H9 (cell line): Measurements from ENCODE around the gene GOLGA1. TPM values are rescaled to one million over a fixed set of nuclear protein-coding genes. Genes with fewer than 3 reads are reported as not detected.

Experiments used
- DNase-seq: peaks from one replicate; pipeline ENCODE4 v3.0.0-alpha.2; 2017
- H2AFZ ChIP-seq: one replicate; pipeline ENCODE4 v1.6.1; 2013; ENCODE audit warnings: mild to moderate bottlenecking, low read length, control low read depth, moderate library complexity
- H2AK5ac ChIP-seq: 2 replicates; pipeline ENCODE4 v1.6.1; 2013; ENCODE audit warnings: low read length, control low read depth, mixed read lengths; ENCODE audit not compliant: insufficient read length
- H2BK120ac ChIP-seq: one replicate; pipeline ENCODE4 v1.6.1; 2013; ENCODE audit warnings: low read depth, mild to moderate bottlenecking, low read length, control low read depth, inconsistent platforms; ENCODE audit not compliant: poor library complexity, severe bottlenecking
- H2BK12ac ChIP-seq: 2 replicates; pipeline ENCODE4 v1.6.1; 2013; ENCODE audit warnings: low read length, control low read depth, mixed read lengths, low read depth; ENCODE audit not compliant: insufficient read length
- H2BK15ac ChIP-seq: 2 replicates; pipeline ENCODE4 v1.6.1; 2013; ENCODE audit warnings: low read depth, low read length, control low read depth
- H2BK20ac ChIP-seq: one replicate; pipeline ENCODE4 v1.6.1; 2013; ENCODE audit warnings: low read depth, mild to moderate bottlenecking, low read length, control low read depth, inconsistent platforms; ENCODE audit not compliant: poor library complexity, severe bottlenecking
- H2BK5ac ChIP-seq: 2 replicates; pipeline ENCODE4 v1.6.1; 2013; ENCODE audit warnings: low read length, control low read depth, mixed read lengths; ENCODE audit not compliant: insufficient read length
- H3K14ac ChIP-seq: 2 replicates; pipeline ENCODE4 v1.6.1; 2013; ENCODE audit warnings: low read length, control low read depth; ENCODE audit not compliant: insufficient read depth
- H3K18ac ChIP-seq: 2 replicates; pipeline ENCODE4 v1.6.1; 2013; ENCODE audit warnings: low read depth, mild to moderate bottlenecking, mixed read lengths, low read length, control low read depth; ENCODE audit not compliant: insufficient read length
- H3K23ac ChIP-seq: 2 replicates; pipeline ENCODE4 v1.6.1; 2013; ENCODE audit warnings: low read length, control low read depth, mixed read lengths, low read depth; ENCODE audit not compliant: insufficient read length
- H3K23me2 ChIP-seq: 2 replicates; pipeline ENCODE4 v1.6.1; 2013; ENCODE audit warnings: low read depth, mild to moderate bottlenecking, mixed read lengths, low read length, control low read depth; ENCODE audit not compliant: insufficient read length, poor library complexity, severe bottlenecking
- H3K27ac ChIP-seq: 2 replicates; pipeline ENCODE4 v1.5.1; 2013; ENCODE audit warnings: low read length, control low read depth, mixed read lengths, low read depth; ENCODE audit not compliant: insufficient read length
- H3K27me3 ChIP-seq: 2 replicates; pipeline ENCODE4 v1.6.1; 2013; ENCODE audit warnings: low read length, control low read depth, inconsistent platforms; ENCODE audit not compliant: insufficient read depth
- H3K4ac ChIP-seq: 2 replicates; pipeline ENCODE4 v1.6.1; 2013; ENCODE audit warnings: low read depth, mild to moderate bottlenecking, control low read depth, inconsistent platforms, low read length, moderate library complexity
- H3K4me1 ChIP-seq: 2 replicates; pipeline ENCODE4 v1.6.1; 2013; ENCODE audit warnings: low read length, control low read depth, inconsistent platforms; ENCODE audit not compliant: insufficient read depth
- H3K4me2 ChIP-seq: 2 replicates; pipeline ENCODE4 v1.6.1; 2013; ENCODE audit warnings: low read length, control low read depth, mixed read lengths; ENCODE audit not compliant: insufficient read length, insufficient read depth
- H3K56ac ChIP-seq: 2 replicates; pipeline ENCODE4 v1.6.1; 2013; ENCODE audit warnings: low read depth, mild to moderate bottlenecking, mixed read lengths, low read length, control low read depth; ENCODE audit not compliant: insufficient read length
- H3K79me1 ChIP-seq: 2 replicates; pipeline ENCODE4 v1.6.1; 2013; ENCODE audit warnings: low read depth, mild to moderate bottlenecking, moderate library complexity, low read length, control low read depth, inconsistent platforms; ENCODE audit not compliant: insufficient read depth, poor library complexity, severe bottlenecking
- H3K79me2 ChIP-seq: 2 replicates; pipeline ENCODE4 v1.6.1; 2013; ENCODE audit warnings: low read length, control low read depth, inconsistent platforms; ENCODE audit not compliant: insufficient read depth
- H3K9ac ChIP-seq: 2 replicates; pipeline ENCODE4 v1.6.1; 2013; ENCODE audit warnings: low read length, control low read depth, mixed read lengths; ENCODE audit not compliant: insufficient read length; ENCODE audit errors: extremely low read depth
- H3K9me3 ChIP-seq: one replicate; pipeline ENCODE4 v1.6.1; 2013; ENCODE audit warnings: low read depth, low read length, inconsistent platforms; ENCODE audit not compliant: control insufficient read depth
- H3T11ph ChIP-seq: one replicate; pipeline ENCODE4 v1.6.1; 2013; ENCODE audit warnings: mild to moderate bottlenecking, low read length, control low read depth, inconsistent platforms
- H4K20me1 ChIP-seq: one replicate; pipeline ENCODE4 v1.6.1; 2013; ENCODE audit not compliant: control insufficient read depth, insufficient read length, insufficient read depth
- H4K5ac ChIP-seq: 2 replicates; pipeline ENCODE4 v1.6.1; 2013; ENCODE audit warnings: low read depth, mild to moderate bottlenecking, mixed read lengths, low read length, control low read depth; ENCODE audit not compliant: insufficient read length
- H4K8ac ChIP-seq: replicated peaks from 2 replicates; pipeline ENCODE4 v1.6.1; 2013; ENCODE audit warnings: low read length, control low read depth, mixed read lengths, low read depth; ENCODE audit not compliant: insufficient read length
- H4K91ac ChIP-seq: 2 replicates; pipeline ENCODE4 v1.6.1; 2013; ENCODE audit warnings: low read depth, mild to moderate bottlenecking, moderate library complexity, mixed read lengths, low read length, control low read depth; ENCODE audit not compliant: insufficient read length
- H3K27ac Mint-ChIP-seq, 3 experiments: 2 replicates in 2 of 3; 3 replicates in 1 of 3; pipeline ENCODE4 v1.8.0; 2020 to 2021; ENCODE audit warnings: mixed read lengths in 3 of 3, mild to moderate bottlenecking in 1 of 3, moderate library complexity in 1 of 3
- H3K27me3 Mint-ChIP-seq: 2 replicates; pipeline ENCODE4 v1.8.0; 2021; ENCODE audit warnings: low read depth, mild to moderate bottlenecking, moderate library complexity, mixed read lengths
- H3K36me3 Mint-ChIP-seq, 3 experiments: 2 replicates in 2 of 3; 3 replicates in 1 of 3; pipeline ENCODE4 v1.8.0; 2020 to 2021; ENCODE audit warnings: low read depth in 3 of 3, mixed read lengths in 3 of 3; ENCODE audit not compliant: insufficient read depth in 1 of 3
- H3K4me1 Mint-ChIP-seq, 2 experiments: 2 replicates each; pipeline ENCODE4 v1.8.0; 2020; ENCODE audit warnings: mixed read lengths in 2 of 2
- H3K4me3 Mint-ChIP-seq, 2 experiments: 2 replicates in 1 of 2; 3 replicates in 1 of 2; pipeline ENCODE4 v1.8.0; 2020 to 2021; ENCODE audit warnings: mild to moderate bottlenecking in 2 of 2, mixed read lengths in 2 of 2, moderate library complexity in 1 of 2
- H3K9me3 Mint-ChIP-seq, 2 experiments: 2 replicates in 1 of 2; 3 replicates in 1 of 2; pipeline ENCODE4 v1.8.0; 2020; ENCODE audit warnings: mild to moderate bottlenecking in 2 of 2, mixed read lengths in 2 of 2, moderate library complexity in 1 of 2
- WGBS: extraction: QIAGEN DNeasy Blood & Tissue Kit; methylation state at CpG from one replicate; pipeline ENCODE4 v1.1.7; 2013; ENCODE audit warnings: missing lambda C conversion rate, low lambda C conversion rate, mixed read lengths; ENCODE audit not compliant: insufficient read length; ENCODE audit errors: extremely low coverage; 5-methylcytosine and 5-hydroxymethylcytosine counted together
- total RNA-seq: library from RNA; stranded (reverse); gene quantifications from 2 replicates; pipeline ENCODE4 v1.2.1, GENCODE V29; 2021
- TF ChIP-seq, protein P1 (sequence below): fragments of 200-600 bp; sonication (generic); conservative IDR thresholded peaks from 3 replicates; pipeline ENCODE4 v1.8.0; 2021; ENCODE audit warnings: antibody characterized with exemption, mild to moderate bottlenecking

GOLGA1 gene
- total RNA-seq, 1 experiment from 2014 or later = 7.6 TPM

GRCh38 chr9:124858330-124859046 is 82.4 kb downstream of the GOLGA1 start:
- H3K23me2 ChIP-seq = peaks cover 11% of the 10 kb centered on the region
- no peak overlapping the region for H4K91ac ChIP-seq
- H3K18ac ChIP-seq = no peak overlapping the region
- H3K14ac ChIP-seq = no peak overlapping the region
- no peak overlapping the region for H2BK5ac ChIP-seq
- H4K5ac ChIP-seq = no peak overlapping the region
- Mint-ChIP-seq H3K27me3 (no peaks in the 10 kb centered on the region; the same call in 1 of the 2 replicates), H3K9me3 (no peaks in the 10 kb centered on the region; a peak in 1 of 5 replicates), H3K27ac (peak overlapping the region in 1 of 3 experiments; percentile 32; a peak in 2 of 7 replicates), H3K4me3 (peak overlapping the region; percentile 15 to 38; a peak in 1 of 5 replicates), H3K36me3 (peaks cover 43 to 49% (median 44%) of the 10 kb centered on the region in 3 experiments), H3K4me1 (peaks cover 14 to 25% of the 10 kb centered on the region in 2 experiments)
- H2BK12ac ChIP-seq = no peak overlapping the region
- no peak overlapping the region for H2AFZ ChIP-seq
- no CpG with 5 or more reads among the region's 9 CpGs for WGBS
- H3K79me1 ChIP-seq = peaks cover 4% of the 10 kb centered on the region
- no peak overlapping the region for H3K4ac ChIP-seq
- H4K8ac ChIP-seq = no peak overlapping the region
- H2BK120ac ChIP-seq = no peak overlapping the region
- H3K79me2 ChIP-seq = peaks cover 20% of the 10 kb centered on the region; the same call in 1 of the 2 replicates
- no peak overlapping the region for H2BK15ac ChIP-seq
- H3K9me3 ChIP-seq = no peaks in the 10 kb centered on the region
- 0 out of 2 replicates have a peak, but pooled peaks cover 5% of the 10 kb centered on the region for H3K4me1 ChIP-seq
- H3T11ph ChIP-seq = no peak overlapping the region
- no peak for DNase-seq
- no peak overlapping the region for H2AK5ac ChIP-seq
- no peak overlapping the region for H3K27ac ChIP-seq
- H3K9ac ChIP-seq = no peak overlapping the region
- no peak overlapping the region for H3K23ac ChIP-seq
- no peaks in the 10 kb centered on the region for H3K27me3 ChIP-seq
- no peak overlapping the region for H2BK20ac ChIP-seq
- TF ChIP-seq, protein P1, sequence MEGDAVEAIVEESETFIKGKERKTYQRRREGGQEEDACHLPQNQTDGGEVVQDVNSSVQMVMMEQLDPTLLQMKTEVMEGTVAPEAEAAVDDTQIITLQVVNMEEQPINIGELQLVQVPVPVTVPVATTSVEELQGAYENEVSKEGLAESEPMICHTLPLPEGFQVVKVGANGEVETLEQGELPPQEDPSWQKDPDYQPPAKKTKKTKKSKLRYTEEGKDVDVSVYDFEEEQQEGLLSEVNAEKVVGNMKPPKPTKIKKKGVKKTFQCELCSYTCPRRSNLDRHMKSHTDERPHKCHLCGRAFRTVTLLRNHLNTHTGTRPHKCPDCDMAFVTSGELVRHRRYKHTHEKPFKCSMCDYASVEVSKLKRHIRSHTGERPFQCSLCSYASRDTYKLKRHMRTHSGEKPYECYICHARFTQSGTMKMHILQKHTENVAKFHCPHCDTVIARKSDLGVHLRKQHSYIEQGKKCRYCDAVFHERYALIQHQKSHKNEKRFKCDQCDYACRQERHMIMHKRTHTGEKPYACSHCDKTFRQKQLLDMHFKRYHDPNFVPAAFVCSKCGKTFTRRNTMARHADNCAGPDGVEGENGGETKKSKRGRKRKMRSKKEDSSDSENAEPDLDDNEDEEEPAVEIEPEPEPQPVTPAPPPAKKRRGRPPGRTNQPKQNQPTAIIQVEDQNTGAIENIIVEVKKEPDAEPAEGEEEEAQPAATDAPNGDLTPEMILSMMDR = 0 out of 3 replicates have a peak, but pooled peaks have one; percentile 9
- H4K20me1 ChIP-seq = no peaks in the 10 kb centered on the region
- H3K4me2 ChIP-seq = no peak overlapping the region
- no peak overlapping the region for H3K56ac ChIP-seq
